Amygdala (tissue), 56 donors: Measurements from ENCODE around the gene MLNR.

ENCODE experiments used
- DNase-seq, 56 donors: peaks; one replicate each; lab custom pipeline; 2025; lab: John Stamatoyannopoulos, UW

Gene MLNR

GRCh38 chr13:49271264-49271663, 51.1 kb downstream of the MLNR start:
- DNase-seq, result no peak
